Mucosa of descending colon (tissue), 3 donors: ENCODE measurements around the gene FAM186B. TPM values are rescaled to one million over a fixed set of nuclear protein-coding genes. Genes with fewer than 3 reads are reported as not detected.

Source experiments
- ATAC-seq: fragments of 200-7000 bp; cut with Tn5 transposase; one replicate; pipeline ENCODE4 v1.9.1; 2020; ENCODE audit warnings: mild to moderate bottlenecking, moderate library complexity
- DNase-seq, 3 donors: peaks; one replicate each; pipeline ENCODE4 v3.0.0-alpha.2; 2020
- H3K36me3 ChIP-seq: fragments of 200-600 bp; one replicate; pipeline ENCODE4 v1.8.0; 2021; ENCODE audit warnings: low read depth, mild to moderate bottlenecking
- H3K4me1 ChIP-seq: fragments of 200-600 bp; one replicate; pipeline ENCODE4 v1.8.0; 2021; ENCODE audit warnings: low read depth, mild to moderate bottlenecking
- H3K4me3 ChIP-seq: fragments of 200-600 bp; one replicate; pipeline ENCODE4 v1.8.0; 2021; ENCODE audit warnings: mild to moderate bottlenecking
- H3K9me3 ChIP-seq: fragments of 200-600 bp; one replicate; pipeline ENCODE4 v1.8.0; 2021; ENCODE audit warnings: mild to moderate bottlenecking
- intact Hi-C, 2 donors: fragments of 100-400 bp; cut with DNase I in 1 of 2; cut with micrococcal nuclease in 1 of 2; formaldehyde crosslinking; loops; one replicate each; pipeline versions ENCODE4 v1.11.0 to v1.11.1; 2022; cut with DNase I, micrococcal nuclease
- total RNA-seq, 3 donors: library from RNA; stranded (reverse); fragmentation: NEBNext Ultra II Directional in 2 of 3; extraction: Animal tissue kit (Norgen Biotek cat#: 25700) in 2 of 3; gene quantifications; one replicate each; pipeline versions ENCODE4 v1.2.1 to v1.2.4, GENCODE V29; 2021 to 2023
- TF ChIP-seq, protein P1 (sequence below): fragments of 200-600 bp; IDR thresholded peaks from one replicate; pipeline ENCODE4 v1.8.0; 2022; ENCODE audit warnings: antibody characterized with exemption, mild to moderate bottlenecking
- donor health status: DM: no; HTN: no; CAD: no; lungs with moderate emphysema.
- donor health status: DM: no; HTN: no; CAD: no.
- donor health status: DM: no; HTN: yes; CAD: no.

FAM186B gene
- total RNA-seq, 3 donors from 2014 or later: 0.35 to 0.63 (median 0.39) TPM

DNA sequence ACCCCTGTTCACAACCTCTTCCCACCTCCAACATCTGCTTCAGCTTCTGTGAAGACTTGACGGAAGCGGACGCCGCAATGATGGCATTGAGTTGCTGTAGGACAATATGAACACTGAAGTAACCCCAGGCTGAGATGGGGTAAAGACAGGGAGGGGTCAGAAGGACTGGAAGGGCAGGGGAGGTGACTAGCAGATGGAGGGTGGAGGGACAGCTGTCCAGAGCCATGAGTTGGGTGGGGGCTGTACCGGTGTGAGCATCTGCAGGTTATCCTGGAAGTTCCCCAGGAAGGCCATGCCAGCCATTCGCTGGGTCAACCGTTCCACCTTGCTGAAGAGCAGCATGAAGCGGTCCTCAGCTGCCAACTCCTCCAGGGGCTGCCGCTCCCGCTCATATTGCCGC is 44.0 kb upstream of the FAM186B start:
- no peak for ATAC-seq
- Histone ChIP-seq H3K4me1 (no peaks in the 10 kb centered on the region), H3K9me3 (no peaks in the 10 kb centered on the region), H3K36me3 (no peaks in the 10 kb centered on the region), H3K4me3 (no peak overlapping the region)
- DNase-seq: no peak
- TF ChIP-seq, protein P1, sequence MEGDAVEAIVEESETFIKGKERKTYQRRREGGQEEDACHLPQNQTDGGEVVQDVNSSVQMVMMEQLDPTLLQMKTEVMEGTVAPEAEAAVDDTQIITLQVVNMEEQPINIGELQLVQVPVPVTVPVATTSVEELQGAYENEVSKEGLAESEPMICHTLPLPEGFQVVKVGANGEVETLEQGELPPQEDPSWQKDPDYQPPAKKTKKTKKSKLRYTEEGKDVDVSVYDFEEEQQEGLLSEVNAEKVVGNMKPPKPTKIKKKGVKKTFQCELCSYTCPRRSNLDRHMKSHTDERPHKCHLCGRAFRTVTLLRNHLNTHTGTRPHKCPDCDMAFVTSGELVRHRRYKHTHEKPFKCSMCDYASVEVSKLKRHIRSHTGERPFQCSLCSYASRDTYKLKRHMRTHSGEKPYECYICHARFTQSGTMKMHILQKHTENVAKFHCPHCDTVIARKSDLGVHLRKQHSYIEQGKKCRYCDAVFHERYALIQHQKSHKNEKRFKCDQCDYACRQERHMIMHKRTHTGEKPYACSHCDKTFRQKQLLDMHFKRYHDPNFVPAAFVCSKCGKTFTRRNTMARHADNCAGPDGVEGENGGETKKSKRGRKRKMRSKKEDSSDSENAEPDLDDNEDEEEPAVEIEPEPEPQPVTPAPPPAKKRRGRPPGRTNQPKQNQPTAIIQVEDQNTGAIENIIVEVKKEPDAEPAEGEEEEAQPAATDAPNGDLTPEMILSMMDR: no peak
- intact Hi-C loops: no loop called here

DNA sequence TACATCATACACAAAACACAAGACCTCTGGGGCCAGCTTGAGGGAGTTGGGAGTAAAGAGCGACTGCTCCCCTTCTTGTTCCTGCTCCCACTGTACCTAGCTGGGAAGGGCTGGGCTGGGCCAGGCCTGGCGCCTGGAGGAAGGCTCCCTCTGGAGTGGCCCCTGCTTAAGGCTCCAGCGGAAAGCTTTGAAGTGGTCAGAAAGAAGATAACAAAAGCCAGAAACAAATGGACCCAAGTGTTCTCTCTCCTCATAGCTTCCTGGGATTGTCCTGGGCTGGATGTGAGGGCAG is 43.2 kb upstream of the FAM186B start:
- H3K4me3 ChIP-seq: no peak overlapping the region
- H3K36me3 ChIP-seq: no peaks in the 10 kb centered on the region
- DNase-seq (no peak), ATAC-seq (peak; percentile 3)
- intact Hi-C loops: no loop called here
- H3K9me3 ChIP-seq: no peaks in the 10 kb centered on the region
- TF ChIP-seq, protein P1: no peak
- no peaks in the 10 kb centered on the region for H3K4me1 ChIP-seq

DNA sequence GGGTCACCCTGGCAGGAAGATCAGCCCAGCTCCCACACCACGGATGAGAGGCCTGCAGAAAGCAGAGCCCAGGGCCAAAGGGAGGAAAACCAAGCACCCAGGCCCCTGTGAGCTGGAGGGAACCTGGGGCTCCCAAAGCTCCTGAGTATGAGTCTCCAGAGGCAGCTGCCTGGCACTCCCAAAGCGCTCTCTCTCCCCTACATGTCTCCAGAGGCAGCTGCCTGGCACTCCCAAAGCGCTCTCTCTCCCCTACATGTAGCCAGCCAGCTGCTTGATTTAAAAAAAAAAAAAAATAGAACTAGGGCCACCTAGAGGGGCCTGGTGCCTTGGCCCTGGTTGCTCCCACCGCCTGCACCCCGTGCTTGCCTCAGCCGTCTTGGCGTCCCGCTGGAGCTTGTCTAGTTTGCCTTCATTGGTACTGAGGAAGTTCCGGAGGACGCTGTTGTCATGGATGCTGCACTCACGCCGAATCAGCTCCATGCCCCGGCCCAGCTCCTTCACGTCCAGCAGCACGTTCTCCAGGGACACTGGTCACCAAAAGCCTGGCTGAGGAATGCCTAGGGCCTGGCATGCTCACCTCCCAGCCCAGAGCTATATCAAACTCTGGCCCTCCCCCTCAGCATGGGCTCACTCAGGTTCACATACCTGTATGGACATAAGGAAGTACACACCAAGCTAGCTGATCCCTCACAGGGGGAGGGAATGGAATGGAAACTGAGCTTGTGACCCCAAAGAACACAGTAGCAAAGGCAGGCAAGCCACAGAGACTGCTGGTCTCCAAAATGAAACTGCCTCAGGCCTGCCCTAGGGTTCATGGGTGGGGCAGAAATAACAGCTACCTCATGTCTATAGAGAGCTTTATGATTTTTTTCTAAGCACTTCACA is 42.6 kb upstream of the FAM186B start:
- no peak for DNase-seq
- intact Hi-C loops: no loop called here
- peak; percentile 16 for ATAC-seq

DNA sequence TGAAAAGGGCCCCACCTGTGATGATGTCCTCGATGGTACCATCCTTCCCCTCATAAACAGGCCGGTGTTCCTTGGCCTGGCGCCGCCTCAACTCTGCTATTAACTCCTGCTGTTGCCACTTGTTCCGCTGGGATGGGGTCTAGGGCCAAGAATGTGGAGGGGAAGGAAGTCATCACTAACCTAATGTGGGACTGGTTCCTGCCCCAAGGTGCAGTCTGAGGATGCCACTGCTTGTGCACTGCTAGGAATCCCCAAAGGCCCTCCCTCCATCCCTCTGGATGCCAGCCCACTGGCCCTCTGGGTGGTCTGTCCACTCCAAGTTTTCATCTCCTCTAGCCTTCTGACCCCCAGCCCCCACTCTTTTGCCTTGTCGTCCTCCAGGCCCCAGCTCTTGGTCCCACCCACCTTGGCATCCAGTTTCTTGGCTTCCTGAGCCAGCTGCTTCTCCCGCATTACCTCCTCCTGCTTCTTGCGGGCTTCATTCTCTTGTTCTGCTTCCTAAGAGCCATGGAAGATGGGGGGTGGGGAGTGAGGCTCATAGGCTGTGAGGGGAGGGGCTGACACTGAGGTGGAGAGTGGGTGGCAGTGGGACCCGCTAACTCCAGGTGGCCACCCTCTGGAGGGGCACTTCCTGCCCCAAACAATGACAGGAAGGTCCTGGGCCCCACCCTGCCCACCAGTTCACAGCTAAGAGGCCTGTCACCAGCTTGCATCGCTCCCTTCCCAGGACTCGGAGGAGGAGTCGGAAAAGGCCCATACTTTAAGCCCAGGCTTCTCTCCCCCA is 41.6 kb upstream of the FAM186B start:
- Histone ChIP-seq H3K36me3 (no peaks in the 10 kb centered on the region), H3K4me1 (no peaks in the 10 kb centered on the region), H3K9me3 (no peaks in the 10 kb centered on the region), H3K4me3 (no peak overlapping the region)
- TF ChIP-seq, protein P1: no peak
- ATAC-seq (no peak), DNase-seq (no peak)
- intact Hi-C loops: no loop called here

More for the DNA sequence above, 42.6 kb upstream of the FAM186B start:
- no peaks in the 10 kb centered on the region for H3K4me1 ChIP-seq
- no peaks in the 10 kb centered on the region for H3K9me3 ChIP-seq
- no peaks in the 10 kb centered on the region for H3K36me3 ChIP-seq
- TF ChIP-seq, protein P1: no peak
- H3K4me3 ChIP-seq: no peak overlapping the region

DNA sequence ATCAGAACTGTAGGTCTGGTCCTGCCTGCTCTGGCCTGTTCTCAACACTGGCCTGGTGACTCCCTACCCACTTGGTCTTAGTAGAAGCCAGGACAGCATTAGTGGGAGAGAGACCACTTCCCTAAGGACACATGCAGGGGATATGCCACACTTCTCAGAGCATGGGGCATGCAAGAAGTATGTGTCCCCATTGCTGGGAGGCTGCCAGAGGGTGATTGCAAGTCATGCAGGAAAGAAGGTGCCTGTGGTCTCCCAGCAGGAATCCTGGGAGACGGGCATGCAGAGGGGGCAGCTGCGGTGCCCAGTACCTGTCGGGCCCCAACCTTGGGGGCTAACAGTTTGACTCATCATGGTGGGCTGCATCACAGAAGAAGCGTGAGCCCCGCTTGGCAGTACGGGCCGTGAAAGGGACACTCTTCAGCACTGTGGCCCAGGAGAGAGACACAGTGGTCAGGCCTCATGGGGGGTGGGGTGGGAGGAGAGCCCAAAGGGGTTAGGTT is 40.9 kb upstream of the FAM186B start:
- TF ChIP-seq, protein P1: no peak
- Histone ChIP-seq H3K9me3 (no peaks in the 10 kb centered on the region), H3K36me3 (no peaks in the 10 kb centered on the region), H3K4me1 (no peaks in the 10 kb centered on the region), H3K4me3 (no peak overlapping the region)
- intact Hi-C loops: no loop called here
- ATAC-seq: no peak
- DNase-seq: no peak
